Fibroblast of gingiva (primary cell): ENCODE data around the gene PACRG.

ENCODE experiments used
- DNase-seq: peaks from one replicate; pipeline ENCODE4 v3.0.0-alpha.2; 2011; ENCODE audit warnings: low read depth

The PACRG gene

GRCh38 chr6:163243692-163244589, 516.2 kb downstream of the PACRG start:
- no peak for DNase-seq

- no peak for DNase-seq
Observed at GRCh38 chr6:163248051-163248450, 520.3 kb downstream of the PACRG start.

GRCh38 chr6:163249651-163250101, 521.9 kb downstream of the PACRG start:
- DNase-seq: no peak

GRCh38 chr6:163250116-163250515, 522.3 kb downstream of the PACRG start:
- DNase-seq: no peak

GRCh38 chr6:163252061-163252591, 524.4 kb downstream of the PACRG start:
- no peak for DNase-seq

GRCh38 chr6:163253556-163254213, 525.9 kb downstream of the PACRG start:
- no peak for DNase-seq

GRCh38 chr6:163254341-163254835, 526.6 kb downstream of the PACRG start:
- no peak for DNase-seq

- no peak for DNase-seq
Observed at GRCh38 chr6:163255265-163255664, 527.5 kb downstream of the PACRG start.

GRCh38 chr6:163259689-163260088, 531.9 kb downstream of the PACRG start:
- no peak for DNase-seq

- no peak for DNase-seq
Observed at GRCh38 chr6:163260111-163260895, 532.5 kb downstream of the PACRG start.

GRCh38 chr6:163260911-163261310, 533.1 kb downstream of the PACRG start:
- DNase-seq: no peak

GRCh38 chr6:163261361-163261760, 533.6 kb downstream of the PACRG start:
- no peak for DNase-seq

GRCh38 chr6:163262080-163262479, 534.3 kb downstream of the PACRG start:
- DNase-seq: no peak

- DNase-seq: no peak
Observed at GRCh38 chr6:163263196-163263595, 535.4 kb downstream of the PACRG start.

- DNase-seq: no peak
Observed at GRCh38 chr6:163263998-163264661, 536.4 kb downstream of the PACRG start.

- no peak for DNase-seq
Observed at GRCh38 chr6:163264662-163265035, 536.9 kb downstream of the PACRG start.

- DNase-seq: no peak
Observed at GRCh38 chr6:163281634-163282033, 553.9 kb downstream of the PACRG start.

- DNase-seq: no peak
Observed at GRCh38 chr6:163282672-163283071, 554.9 kb downstream of the PACRG start.

GRCh38 chr6:163284151-163284550, 556.4 kb downstream of the PACRG start:
- DNase-seq: no peak

GRCh38 chr6:163285691-163286090, 557.9 kb downstream of the PACRG start:
- DNase-seq: no peak

- DNase-seq: no peak
Observed at GRCh38 chr6:163287626-163288025, 559.9 kb downstream of the PACRG start.

GRCh38 chr6:163288066-163288465, 560.3 kb downstream of the PACRG start:
- no peak for DNase-seq
